NCI-H1436 treated with DMSO at 0.1 percent for 48 hours (cell line): ENCODE measurements around the gene SLC25A41.

Experiments
- DNase-seq: peaks from one replicate; lab custom pipeline; 2025; lab: John Stamatoyannopoulos, UW

Gene SLC25A41

DNA sequence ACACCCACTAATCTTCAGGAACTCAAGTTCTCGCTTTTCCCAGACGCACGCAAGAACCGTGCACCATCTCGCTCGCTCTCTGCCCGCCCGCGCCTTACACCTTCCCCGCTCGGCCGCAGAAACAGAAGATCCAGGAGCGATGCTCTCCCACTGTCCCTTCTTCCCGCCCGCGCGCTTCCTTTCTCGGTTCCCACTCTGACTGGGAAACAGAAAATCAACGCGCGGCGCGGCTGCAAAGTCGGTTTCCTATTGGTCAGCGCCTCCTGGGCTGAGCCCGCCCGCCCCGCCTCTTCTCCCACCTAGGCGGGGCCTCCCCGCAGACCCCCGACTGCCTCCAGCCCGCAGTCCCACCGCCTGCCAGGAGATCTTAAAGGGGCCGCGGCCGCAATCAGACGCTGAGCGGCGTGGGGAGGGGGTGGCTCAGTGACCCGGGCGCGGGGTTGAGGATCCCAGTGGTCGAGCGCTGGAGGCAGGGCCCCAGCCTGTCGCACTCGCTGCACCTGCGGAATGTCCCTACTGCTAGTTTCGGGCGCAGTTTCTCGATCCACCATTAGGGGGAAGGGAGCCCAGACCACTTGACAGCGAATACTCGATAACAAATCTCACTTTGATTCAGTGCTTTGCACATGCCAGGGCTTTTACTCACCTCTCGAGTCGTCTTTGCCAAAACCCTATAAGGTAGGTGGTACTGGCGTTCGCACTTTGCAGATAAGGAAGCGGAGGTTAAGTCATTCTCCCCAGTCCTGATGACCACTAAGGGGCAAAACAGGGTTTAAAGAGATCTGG is 26.7 kb upstream of the SLC25A41 start:
- peak; percentile 91 for DNase-seq

DNA sequence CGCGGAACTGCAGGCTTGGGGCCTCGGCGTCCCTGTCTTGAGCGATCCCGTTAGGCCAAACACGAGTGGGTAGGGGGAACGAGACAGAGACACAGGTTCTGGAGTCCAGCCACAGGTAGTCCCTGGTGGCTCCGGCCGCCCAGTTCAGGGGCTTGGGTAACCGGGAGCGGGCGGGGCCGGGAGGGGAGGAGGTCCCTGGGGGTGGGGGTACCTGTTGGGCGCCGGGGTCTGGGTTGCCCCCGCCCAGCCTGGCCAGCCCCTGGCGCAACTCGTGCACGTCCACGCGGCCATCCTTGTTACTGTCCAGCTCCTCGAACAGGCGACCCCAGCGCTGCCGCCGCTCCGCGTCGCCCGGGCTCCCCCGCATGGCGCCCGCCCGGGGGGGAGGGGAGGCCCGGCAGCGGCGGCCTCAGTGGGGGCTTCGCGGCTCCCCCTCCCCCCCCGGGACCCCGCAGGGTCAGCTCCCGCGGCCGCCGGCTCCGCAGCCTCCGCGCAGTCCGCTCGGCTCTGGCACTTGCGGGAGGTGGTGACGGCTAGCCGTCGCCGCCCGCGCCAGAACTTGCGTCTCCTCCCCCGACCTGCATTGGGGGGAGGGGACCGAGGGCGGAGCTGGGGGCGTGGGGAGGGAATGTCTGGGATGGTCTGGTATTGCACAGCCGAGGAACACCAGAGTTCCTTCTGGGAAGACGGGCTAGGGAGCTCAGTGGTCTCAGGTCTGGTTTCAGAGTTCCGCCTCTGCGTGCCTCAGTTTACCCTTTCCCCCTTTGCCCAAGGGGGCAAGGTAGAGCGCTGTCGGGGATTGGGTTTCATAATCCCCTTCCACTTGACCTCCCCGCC is 25.9 kb upstream of the SLC25A41 start, which contains the start of gene SLC25A23:
TSS of gene SLC25A23 (minus strand) at position 531 of the 837 bp plus-strand sequence. CDS start at position 367, 164 bp downstream.
- no peak for DNase-seq

DNA sequence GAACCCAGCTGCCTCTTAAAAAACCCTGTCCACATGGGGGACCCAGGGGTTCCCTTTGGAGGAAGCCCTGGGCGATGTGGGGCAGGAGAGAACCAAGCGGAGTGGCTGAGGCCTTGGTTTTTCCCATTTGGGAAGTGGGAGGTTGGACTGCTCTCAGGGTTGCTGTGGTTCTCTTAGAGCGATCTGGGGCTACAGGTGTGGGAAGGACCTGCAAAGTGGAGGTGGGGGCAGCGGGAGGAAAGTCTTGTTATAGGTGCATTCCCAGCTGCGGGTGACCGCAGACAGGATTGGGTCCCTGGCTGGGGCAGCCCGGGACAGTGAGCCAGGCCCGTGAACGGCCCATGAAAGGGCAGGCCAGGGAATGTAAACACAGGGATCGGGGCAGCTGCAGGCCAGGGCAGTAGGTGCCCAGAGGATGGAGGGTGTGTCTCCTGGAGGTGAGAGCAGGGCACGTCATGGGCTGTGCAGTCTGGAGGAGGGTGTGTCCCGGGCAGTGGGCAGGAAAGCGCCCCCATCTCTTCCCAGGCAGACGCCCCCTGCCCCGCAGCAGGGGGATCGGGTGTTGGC is 25.2 kb upstream of the SLC25A41 start:
- DNase-seq: no peak

DNA sequence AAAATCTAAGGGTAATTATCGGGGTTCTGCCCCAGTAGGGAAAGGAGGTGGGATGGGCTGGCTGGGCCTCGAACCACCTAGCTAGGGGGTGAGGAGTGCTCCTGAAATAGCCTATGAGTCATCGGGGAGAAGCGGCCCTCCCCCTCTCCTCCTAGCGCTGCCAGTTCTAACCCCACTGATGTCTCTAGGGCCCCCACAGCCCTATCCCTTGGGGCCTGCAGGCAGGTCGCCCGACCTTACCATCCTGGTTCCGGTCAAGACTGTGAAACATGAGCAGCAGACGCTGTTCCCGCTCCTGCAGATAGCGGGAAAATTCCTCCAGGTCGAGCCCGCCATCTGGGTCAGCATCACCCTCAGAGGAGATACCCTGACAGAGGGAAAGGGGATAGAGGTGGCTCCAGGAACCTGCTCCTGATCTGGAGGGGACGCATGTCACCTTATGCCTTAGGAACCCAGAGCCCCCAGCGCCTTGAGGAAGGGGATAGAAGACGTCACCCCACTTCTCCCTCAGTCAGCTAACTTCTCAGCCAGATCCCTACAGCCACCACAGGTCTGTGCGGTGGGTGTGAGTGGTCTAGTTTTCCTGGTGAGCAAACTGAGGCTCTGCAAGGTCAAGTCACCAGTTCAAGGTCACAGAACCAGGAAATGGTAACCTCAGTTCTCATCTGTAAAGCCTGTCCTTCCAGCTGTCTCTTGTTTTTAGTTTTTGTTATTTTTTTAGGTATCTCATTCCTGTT is 24.6 kb upstream of the SLC25A41 start:
- DNase-seq: no peak

DNA sequence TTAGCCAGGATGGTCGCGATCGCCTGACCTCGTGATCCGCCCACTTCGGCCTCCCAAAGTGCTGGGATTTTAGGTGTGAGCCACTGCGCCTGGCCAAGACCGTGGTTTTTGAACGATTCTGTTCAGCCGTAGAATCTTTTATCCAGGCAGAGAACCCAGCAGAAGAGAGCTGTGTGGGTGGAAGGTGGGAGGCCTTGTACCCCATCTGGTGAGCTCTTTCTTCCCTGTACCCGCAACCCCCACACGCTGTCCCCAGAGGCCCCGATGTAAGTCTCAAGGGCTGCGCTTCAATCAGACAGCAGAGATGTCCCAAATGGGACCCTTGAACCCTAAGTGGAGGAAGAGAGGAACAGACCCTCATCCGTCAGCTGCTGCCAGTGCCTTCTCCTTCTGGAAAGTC is 22.4 kb upstream of the SLC25A41 start:
- DNase-seq: no peak

DNA sequence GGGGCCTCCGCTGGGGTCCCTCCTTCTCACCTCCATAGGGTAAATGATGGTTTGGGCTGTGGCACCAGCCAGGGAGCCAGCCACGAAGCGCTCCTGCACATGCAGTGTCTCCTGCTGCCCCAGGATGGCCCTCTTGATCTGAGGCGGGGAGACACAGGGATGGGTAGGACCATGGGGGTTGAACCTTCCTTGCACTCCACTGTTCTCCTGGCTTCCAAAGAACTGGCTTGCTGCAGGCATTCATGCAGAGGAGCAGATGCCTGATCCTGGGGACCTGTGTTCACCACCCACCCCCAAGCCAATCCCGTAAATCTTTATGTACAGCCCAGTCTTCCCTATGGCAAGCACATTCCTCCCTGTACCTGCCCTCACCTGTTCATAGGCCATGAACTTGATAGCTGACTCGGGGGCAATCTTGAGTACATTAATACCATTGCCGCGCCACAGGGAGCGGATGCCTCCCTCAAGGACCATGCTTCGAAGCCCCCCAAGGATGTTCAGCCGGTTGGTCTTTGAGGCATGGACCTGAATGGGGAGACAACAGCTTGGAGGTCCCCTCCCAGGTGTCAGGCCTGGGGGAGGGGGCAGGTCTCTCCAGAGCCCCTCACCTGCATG is 20.5 kb upstream of the SLC25A41 start:
- DNase-seq: no peak

DNA sequence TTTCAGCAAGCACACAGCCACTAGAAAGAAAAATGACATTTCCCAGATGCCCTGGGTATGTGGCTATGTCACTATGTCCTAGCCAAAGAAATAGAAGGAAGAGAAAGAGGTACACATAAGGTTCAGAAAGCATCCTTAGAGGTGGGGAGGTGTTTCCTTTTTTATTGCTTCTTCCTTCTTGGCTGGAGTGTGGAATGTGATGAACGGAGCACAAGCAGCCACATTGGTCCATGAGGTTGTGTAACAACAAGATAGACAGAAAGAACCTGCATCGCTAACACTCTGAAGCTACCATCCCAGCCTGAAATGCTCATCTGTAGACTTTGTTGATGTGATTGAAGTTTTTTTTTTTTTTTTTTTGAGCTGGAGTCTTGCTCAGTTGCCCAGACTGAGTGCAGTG is 19.3 kb upstream of the SLC25A41 start:
- no peak for DNase-seq

DNA sequence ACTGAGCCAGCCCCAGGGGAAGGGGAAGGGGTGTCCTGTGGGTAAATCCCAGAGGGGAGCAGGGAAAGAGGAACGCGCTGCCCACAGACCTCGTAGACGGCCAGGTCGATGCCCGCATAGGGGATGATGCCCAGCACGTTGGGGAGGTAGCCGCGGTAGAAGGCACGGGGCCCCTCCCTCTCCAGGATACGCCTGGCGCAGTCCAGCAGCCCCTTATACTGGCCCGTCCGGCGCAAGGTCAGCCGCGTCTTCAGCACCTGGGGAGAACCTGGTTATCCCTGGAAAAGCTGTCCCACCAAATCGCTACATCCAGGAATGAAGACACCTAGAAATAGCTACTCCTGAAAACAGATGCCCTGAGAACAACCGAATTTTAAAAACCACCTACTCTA is 18.7 kb upstream of the SLC25A41 start:
- no peak for DNase-seq

DNA sequence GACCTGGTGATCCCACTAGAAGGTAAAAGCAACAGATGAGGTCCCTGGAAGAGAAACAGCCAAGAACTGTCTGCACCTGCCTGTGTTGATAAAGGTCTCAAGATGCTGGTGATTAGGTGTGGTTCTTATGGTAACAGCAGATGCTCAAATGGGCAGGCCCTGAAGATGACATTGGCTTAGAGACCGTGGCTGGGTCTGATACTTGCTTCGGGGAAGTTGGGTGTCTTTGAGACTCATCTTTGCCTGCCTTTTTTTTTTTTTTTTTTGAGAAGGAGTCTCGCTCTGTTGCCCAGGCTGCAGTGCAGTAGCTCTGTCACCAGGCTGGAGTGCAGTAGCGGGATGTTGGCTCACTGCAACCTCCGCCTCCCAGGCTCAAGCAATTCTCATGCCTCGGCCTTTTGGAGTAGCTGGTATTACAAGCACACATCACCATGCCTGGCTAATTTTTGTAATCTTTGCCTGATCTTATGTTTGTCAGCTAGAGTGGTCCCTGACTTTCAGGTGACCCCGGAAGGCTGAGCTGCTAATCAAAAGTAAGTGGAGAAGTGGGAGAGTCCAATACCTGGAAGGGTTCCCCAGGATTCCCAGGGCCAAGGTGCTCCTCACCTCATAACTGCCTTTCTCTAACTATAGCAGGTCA is 18.1 kb upstream of the SLC25A41 start:
- no peak for DNase-seq

DNA sequence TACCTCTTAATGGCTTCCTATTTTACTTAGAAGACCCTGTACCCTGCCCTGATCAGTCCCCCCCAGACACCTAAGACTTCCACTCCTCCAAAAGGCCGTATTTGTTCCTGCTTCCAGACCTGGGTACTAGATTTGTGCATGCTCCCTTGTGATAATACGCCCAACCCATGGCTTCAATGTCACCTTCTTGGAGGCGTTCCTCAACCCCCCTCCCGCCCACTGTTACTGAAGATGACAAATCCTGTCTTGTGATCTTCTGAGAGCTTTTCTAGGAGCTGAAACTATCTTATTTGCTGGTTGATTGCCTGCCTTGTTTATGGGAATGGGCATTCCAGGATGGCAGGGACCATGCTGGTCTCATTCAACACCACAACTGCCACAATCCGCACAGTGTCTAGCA is 16.6 kb upstream of the SLC25A41 start:
- no peak for DNase-seq

DNA sequence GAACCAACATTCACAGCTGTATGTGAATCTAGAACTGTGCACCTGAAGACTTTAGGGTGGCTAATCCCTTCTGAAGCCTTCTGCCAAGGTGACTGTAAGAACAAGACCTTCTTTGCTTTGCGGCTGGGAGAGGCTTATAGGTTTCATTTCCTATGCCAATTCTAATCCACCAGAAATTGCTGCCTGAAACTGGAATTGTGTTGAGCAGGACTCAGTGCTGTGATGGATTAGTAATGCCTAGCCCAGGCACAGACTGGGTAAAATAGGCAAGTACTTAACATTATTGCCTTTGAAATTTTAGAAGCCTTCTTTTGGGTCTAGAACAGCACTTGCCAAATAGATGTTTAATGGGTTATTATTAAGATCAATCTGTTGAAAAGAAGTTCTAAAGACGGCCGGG is 14.5 kb upstream of the SLC25A41 start:
- no peak for DNase-seq

DNA sequence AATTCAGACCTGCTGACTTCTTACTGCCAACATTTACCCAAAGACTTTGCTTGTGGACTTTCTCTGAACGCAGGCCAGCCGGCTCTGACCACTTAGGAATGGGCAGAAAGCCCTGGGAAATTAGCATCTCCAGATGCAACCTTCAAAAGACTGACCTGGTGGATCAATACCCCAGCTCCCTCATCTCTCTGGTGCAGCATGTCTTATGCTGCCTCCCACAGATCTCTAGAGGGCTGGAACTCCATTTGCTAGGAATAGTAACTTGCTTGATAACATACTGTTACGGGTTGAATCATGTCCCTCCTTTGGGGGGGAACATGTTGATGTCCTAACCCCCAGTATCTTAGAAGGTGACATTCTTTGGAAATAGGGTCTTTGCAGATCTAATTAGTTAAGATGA is 12.9 kb upstream of the SLC25A41 start:
- no peak for DNase-seq

DNA sequence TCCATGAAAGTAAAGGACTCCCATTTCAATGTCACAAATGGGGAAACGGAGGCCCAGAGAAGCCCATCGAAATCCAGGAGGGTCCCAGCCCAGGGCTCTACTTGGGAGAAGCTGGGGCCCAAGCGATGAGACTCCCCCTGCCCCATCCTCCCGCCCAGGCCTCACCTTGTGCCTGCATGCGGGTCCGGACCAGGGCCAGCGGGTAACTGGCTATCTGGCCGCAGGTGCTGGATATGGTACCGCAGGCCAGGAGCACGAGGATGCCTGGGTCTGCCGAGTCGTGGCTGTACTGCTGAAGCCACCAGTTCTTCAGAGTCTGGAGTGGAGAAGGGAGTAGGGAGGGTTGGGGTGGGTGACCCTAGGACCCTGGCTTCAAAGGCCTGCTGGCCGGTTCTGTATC is 10.4 kb upstream of the SLC25A41 start:
- DNase-seq: no peak

DNA sequence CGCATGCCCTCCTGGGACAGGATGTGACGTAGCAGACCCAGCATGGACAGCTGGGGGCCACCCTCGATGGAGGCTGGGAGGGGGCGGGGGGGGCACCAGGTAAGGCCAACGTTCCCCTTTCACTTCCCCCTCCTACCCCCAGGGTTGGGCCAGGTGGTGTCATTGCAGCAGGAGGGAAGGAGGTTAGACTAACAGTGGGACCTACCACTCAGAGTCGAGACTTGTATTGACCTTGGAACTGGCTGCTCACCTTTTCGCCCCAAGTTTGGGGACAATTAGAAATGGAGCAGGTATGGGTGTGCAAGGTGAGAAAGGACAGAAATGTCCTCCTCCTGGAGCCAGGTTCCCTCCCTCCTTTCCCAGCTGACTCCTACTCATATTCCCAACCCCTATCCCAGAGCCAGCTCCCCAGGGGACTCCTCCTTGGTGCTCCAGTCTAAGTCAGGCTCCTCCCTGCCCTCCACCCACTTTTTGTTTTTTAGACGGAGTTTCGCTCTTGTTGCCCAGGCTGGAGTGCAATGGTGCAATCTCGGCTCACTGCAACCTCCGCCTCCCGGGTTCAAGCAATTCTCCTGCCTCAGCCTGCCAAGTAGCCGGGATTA is 8.6 kb upstream of the SLC25A41 start:
- no peak for DNase-seq

DNA sequence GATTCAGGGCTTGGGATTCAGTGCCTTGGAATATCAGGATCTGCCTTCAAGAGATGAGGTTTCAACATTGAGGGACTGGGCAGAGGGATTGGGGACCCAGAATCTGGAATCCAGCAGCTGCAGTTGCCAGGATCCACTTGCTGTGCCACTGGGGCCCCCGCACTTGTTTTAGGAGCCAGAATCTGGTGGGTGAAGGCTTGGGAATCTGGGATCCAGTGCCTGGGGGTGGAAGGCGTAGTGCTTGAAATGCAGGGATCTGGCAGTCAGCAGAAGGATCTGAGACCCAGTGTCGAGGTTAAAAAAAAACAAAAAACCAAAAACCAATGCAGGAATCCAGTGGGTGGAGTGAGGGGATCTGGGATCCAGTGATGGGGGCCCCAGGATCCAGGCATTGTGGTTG is 7.3 kb upstream of the SLC25A41 start:
- no peak for DNase-seq

DNA sequence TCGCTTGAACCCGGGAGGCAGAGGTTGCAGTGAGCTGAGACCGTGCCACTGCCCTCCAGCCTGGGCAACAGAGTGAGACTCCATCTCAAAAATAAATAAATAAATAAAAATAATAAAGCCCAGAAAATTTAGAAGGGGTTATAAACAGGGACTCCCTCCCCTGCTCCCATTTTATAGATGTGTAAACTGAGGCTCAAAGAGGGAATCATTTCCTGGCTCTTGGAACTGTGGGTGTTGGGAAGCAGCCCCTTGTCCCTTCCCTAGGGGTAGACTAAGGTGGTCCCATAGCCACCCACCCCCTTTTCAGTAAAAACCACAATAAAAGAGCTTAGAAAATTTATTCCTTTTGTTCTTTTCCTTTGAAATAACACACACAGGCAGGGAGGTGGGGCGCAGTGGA is 6.2 kb upstream of the SLC25A41 start:
- no peak for DNase-seq

DNA sequence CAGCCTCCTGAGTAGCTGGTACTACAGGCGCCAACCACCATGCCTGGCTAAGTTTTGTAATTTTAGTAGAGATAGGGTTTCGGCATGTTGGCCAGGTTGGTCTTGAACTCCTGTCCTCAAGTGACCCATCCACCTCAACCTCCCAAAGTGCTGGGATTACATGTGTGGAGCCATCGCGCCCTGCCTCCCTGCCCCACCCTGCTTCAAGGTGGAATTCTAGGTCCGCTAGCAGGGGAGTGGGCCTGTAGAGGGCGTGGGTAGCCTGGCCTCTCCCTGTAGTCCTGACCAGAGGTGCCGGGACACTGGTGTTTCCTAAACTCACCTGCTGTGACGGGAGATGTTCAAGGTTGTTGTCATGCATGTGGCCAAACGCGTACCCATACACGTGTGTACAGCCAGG is 398 bp downstream of the SLC25A41 start:
- no peak for DNase-seq

DNA sequence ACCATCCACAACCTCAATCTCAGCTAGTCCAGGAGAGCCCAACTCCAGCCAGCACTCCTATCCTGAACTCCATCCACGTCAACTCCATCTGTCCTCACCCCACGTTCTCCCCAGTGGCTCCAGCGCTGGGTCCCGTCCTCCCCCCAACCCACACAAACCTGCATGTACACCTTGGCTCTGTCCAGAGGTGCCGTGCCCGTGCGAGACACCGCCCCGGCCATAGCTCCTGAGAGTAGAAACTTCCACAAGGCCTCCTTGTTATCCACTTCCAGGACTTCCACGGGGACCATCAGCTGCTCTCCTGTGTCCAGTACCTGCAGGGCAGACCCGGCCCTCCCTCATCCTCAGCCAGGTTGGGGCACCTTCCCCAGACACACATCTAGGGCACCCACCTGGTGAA is 1.7 kb downstream of the SLC25A41 start:
- no peak for DNase-seq

DNA sequence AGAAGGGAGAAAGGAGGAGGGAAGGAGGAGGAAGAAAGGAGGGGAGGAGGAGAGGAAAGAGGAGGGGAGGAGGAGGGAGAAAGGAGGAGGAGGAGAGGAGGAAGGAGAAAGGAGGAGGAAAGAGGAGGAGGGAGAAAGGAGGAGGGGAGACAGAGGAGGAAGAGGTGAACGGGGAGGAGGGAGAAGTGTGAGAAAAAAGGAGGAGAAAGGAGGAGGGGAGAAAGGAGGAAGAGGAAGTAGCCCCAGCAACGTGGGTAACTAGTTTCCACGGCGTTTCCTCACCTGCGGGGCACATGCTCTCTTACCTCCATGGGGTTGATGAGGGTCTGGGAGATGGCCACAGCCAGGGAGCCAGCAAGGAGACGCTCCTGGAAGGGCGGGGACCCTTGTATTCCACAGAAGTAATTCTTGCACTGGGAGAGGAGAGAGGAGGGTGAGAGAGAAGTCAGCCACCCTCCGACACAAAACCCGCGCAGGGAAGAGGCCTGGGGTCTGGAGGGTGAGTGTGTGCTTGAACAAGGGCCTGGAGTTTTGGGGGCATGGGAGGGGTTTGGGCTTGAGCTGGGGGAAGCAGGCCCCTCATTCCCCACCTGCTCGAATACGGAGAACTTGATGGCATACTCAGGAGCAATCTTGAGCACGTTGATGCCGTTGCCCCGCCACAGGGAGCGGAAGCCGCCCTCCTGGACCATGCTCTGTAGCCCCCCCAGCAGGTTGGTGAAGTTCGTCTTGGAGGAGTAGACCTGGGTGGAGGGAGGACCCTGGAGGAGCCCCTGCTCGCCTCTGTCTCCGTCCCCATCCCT is 3.9 kb downstream of the SLC25A41 start:
- DNase-seq: no peak
